ENCODE measurements around the gene TFCP2. TPM values are rescaled to one million over a fixed set of nuclear protein-coding genes. Genes with fewer than 3 reads are reported as not detected.

TFCP2 gene
- total RNA-seq, 1 donor from 2014 or later, result 22.4 TPM

DNA sequence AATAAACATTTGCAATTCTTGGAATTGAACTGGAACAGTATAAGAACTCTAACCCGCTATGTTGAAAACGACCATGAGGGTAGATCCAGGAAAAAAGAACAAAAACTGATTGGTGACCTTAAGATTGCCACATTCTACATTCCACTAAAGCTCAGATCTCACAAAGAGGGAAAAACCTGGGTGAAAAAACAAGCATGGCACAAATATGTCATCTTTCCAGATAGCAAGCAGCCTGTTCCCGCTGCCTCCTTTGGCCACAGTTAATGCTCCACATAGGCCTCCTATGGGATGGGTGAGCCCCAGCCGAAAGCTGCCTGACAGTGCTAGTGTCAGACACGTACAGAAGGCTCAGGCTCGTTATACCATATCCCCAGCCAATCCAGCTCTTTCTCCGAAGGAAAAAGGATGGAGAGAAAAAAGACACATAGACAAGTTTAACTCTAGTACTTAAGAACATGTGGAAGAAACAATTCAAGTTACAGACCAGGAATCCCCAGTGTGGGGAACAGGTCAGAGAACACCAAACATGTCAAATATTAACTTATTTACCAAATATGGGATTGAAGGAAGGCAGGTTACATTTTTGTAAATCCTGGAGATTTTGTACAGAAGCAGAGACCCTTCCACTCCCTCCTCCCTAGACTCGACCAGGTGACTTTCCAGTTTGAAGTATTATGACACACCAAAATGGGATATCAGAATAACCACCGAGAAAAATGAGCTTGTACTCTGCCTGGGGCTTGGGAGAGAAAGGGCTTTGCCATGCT lies 110.1 kb downstream of the TFCP2 start:
- H3K36me3 ChIP-seq (ENCODE audit: insufficient read depth, low read length), result peaks cover 66% of the 10 kb centered on the region
- H3K4me1 Mint-ChIP-seq (ENCODE audit: low read depth, unreplicated experiment), result no peaks in the 10 kb centered on the region
- H3K27me3 Mint-ChIP-seq (ENCODE audit: low read depth, unreplicated experiment), result no peaks in the 10 kb centered on the region
- FAIRE-seq (no peak), DNase-seq (ENCODE audit: low read depth) (no peak)
- H3K36me3 Mint-ChIP-seq (ENCODE audit: low read depth, unreplicated experiment), result peaks cover 24% of the 10 kb centered on the region
- no peak overlapping the region for H3K27ac Mint-ChIP-seq (ENCODE audit: unreplicated experiment)
- H3K9me3 Mint-ChIP-seq (ENCODE audit: unreplicated experiment), result no peaks in the 10 kb centered on the region
- no peak overlapping the region for H3K4me2 ChIP-seq (ENCODE audit: low read length)
- H3K27ac ChIP-seq (ENCODE audit: low read depth, low read length), result no peak overlapping the region
- no peaks in the 10 kb centered on the region for H3K4me1 ChIP-seq (ENCODE audit: insufficient read depth, low read length)
- no peak overlapping the region for H3K9ac ChIP-seq (ENCODE audit: low read length)
- H2AFZ ChIP-seq (ENCODE audit: low read depth, low read length), result no peak overlapping the region
- TF ChIP-seq, protein P1, sequence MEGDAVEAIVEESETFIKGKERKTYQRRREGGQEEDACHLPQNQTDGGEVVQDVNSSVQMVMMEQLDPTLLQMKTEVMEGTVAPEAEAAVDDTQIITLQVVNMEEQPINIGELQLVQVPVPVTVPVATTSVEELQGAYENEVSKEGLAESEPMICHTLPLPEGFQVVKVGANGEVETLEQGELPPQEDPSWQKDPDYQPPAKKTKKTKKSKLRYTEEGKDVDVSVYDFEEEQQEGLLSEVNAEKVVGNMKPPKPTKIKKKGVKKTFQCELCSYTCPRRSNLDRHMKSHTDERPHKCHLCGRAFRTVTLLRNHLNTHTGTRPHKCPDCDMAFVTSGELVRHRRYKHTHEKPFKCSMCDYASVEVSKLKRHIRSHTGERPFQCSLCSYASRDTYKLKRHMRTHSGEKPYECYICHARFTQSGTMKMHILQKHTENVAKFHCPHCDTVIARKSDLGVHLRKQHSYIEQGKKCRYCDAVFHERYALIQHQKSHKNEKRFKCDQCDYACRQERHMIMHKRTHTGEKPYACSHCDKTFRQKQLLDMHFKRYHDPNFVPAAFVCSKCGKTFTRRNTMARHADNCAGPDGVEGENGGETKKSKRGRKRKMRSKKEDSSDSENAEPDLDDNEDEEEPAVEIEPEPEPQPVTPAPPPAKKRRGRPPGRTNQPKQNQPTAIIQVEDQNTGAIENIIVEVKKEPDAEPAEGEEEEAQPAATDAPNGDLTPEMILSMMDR (IDR thresholded peaks at IDR 0.05; ENCODE audit: insufficient read depth, low read depth, low read length), result no peak
- no peak for TF ChIP-seq EZH2 (IDR thresholded peaks at IDR 0.05; ENCODE audit: insufficient read depth, low read length)
- peaks cover 17% of the 10 kb centered on the region for H4K20me1 ChIP-seq (ENCODE audit: insufficient read depth, low read length)
- H3K27me3 ChIP-seq (ENCODE audit: insufficient read depth, low read length), result no peaks in the 10 kb centered on the region
- H3K4me3 Mint-ChIP-seq (ENCODE audit: unreplicated experiment), result no peak overlapping the region
- H3K9me3 ChIP-seq (ENCODE audit: insufficient read depth, low read depth, low read length), result no peaks in the 10 kb centered on the region
- H3K79me2 ChIP-seq (ENCODE audit: insufficient read depth, low read length), result no peaks in the 10 kb centered on the region
- no peak overlapping the region for H3K4me3 ChIP-seq (ENCODE audit: insufficient read depth, low read depth, low read length)

DNA sequence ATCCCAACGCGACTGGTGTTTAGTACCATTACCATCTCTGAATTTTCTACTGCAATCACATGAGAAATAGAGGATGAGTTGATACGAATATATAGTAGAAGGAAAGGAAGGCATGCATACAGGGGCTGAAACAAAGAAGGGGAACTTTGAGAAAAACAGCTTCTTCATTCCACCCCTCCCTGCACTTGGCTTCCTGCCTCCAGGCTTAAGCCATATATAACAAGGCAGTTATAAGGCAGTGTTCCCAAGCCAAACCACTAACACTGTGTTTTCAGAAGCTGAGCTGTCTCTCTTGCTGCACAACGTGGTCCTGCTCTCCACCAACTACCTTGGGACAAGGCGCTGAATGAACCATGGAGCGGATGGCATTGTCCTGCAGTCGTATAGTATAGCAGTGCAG lies 113.8 kb downstream of the TFCP2 start:
- no peak overlapping the region for H3K4me3 Mint-ChIP-seq (ENCODE audit: unreplicated experiment)
- Histone ChIP-seq H4K20me1 (ENCODE audit: insufficient read depth, low read length) (peaks cover 18% of the 10 kb centered on the region), H3K27ac (ENCODE audit: low read depth, low read length) (no peak overlapping the region), H3K4me2 (ENCODE audit: low read length) (no peak overlapping the region), H3K79me2 (ENCODE audit: insufficient read depth, low read length) (no peaks in the 10 kb centered on the region), H2AFZ (ENCODE audit: low read depth, low read length) (no peak overlapping the region), H3K9ac (ENCODE audit: low read length) (no peak overlapping the region), H3K4me3 (ENCODE audit: insufficient read depth, low read depth, low read length) (no peak overlapping the region), H3K4me1 (ENCODE audit: insufficient read depth, low read length) (no peaks in the 10 kb centered on the region), H3K27me3 (ENCODE audit: insufficient read depth, low read length) (no peaks in the 10 kb centered on the region), H3K36me3 (ENCODE audit: insufficient read depth, low read length) (peaks cover 54% of the 10 kb centered on the region), H3K9me3 (ENCODE audit: insufficient read depth, low read depth, low read length) (no peaks in the 10 kb centered on the region)
- no peak for FAIRE-seq
- H3K36me3 Mint-ChIP-seq (ENCODE audit: low read depth, unreplicated experiment), result peaks cover 19% of the 10 kb centered on the region
- H3K9me3 Mint-ChIP-seq (ENCODE audit: unreplicated experiment), result no peaks in the 10 kb centered on the region
- no peak overlapping the region for H3K27ac Mint-ChIP-seq (ENCODE audit: unreplicated experiment)
- DNase-seq (ENCODE audit: low read depth), result no peak
- no peaks in the 10 kb centered on the region for H3K27me3 Mint-ChIP-seq (ENCODE audit: low read depth, unreplicated experiment)
- H3K4me1 Mint-ChIP-seq (ENCODE audit: low read depth, unreplicated experiment), result no peaks in the 10 kb centered on the region
- TF ChIP-seq EZH2 (IDR thresholded peaks at IDR 0.05; ENCODE audit: insufficient read depth, low read length), result no peak
- TF ChIP-seq, protein P1 (IDR thresholded peaks at IDR 0.05; ENCODE audit: insufficient read depth, low read depth, low read length), result no peak

DNA sequence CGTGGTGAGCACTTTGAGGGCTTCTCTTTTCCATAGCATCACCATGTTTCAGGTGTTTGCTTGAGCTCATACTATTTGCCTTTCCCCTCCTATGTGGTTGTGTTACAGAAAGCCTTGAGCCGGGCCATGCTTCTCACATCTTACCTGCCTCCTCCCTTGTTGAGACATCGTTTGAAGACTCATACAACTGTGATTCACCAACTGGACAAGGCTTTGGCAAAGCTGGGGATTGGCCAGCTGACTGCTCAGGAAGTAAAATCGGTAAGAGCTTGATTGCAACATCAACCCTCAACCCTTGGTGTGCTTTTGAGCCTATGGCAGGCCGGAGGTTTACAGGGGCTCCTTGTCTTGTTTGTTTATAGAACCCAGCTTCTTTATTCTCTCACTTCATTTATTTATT lies 116.7 kb downstream of the TFCP2 start:
- H3K27ac Mint-ChIP-seq (ENCODE audit: unreplicated experiment), result no peak overlapping the region
- no peaks in the 10 kb centered on the region for H3K27me3 ChIP-seq (ENCODE audit: insufficient read depth, low read length)
- H3K4me3 Mint-ChIP-seq (ENCODE audit: unreplicated experiment), result no peak overlapping the region
- TF ChIP-seq, protein P1 (IDR thresholded peaks at IDR 0.05; ENCODE audit: insufficient read depth, low read depth, low read length), result no peak
- no peak for TF ChIP-seq EZH2 (IDR thresholded peaks at IDR 0.05; ENCODE audit: insufficient read depth, low read length)
- no peaks in the 10 kb centered on the region for H3K9me3 Mint-ChIP-seq (ENCODE audit: unreplicated experiment)
- peaks cover 8% of the 10 kb centered on the region for H3K36me3 Mint-ChIP-seq (ENCODE audit: low read depth, unreplicated experiment)
- H3K4me1 ChIP-seq (ENCODE audit: insufficient read depth, low read length), result no peaks in the 10 kb centered on the region
- no peak overlapping the region for H3K9ac ChIP-seq (ENCODE audit: low read length)
- H3K79me2 ChIP-seq (ENCODE audit: insufficient read depth, low read length), result no peaks in the 10 kb centered on the region
- no peaks in the 10 kb centered on the region for H3K4me1 Mint-ChIP-seq (ENCODE audit: low read depth, unreplicated experiment)
- H3K9me3 ChIP-seq (ENCODE audit: insufficient read depth, low read depth, low read length), result no peaks in the 10 kb centered on the region
- no peak overlapping the region for H3K27ac ChIP-seq (ENCODE audit: low read depth, low read length)
- H3K4me3 ChIP-seq (ENCODE audit: insufficient read depth, low read depth, low read length), result no peak overlapping the region
- no peak overlapping the region for H3K4me2 ChIP-seq (ENCODE audit: low read length)
- H3K36me3 ChIP-seq (ENCODE audit: insufficient read depth, low read length), result peaks cover 35% of the 10 kb centered on the region
- DNase-seq (ENCODE audit: low read depth) (peak; percentile 29), FAIRE-seq (no peak)
- H4K20me1 ChIP-seq (ENCODE audit: insufficient read depth, low read length), result peaks cover 8% of the 10 kb centered on the region
- H3K27me3 Mint-ChIP-seq (ENCODE audit: low read depth, unreplicated experiment), result no peaks in the 10 kb centered on the region
- H2AFZ ChIP-seq (ENCODE audit: low read depth, low read length), result no peak overlapping the region

Data from astrocyte (in vitro differentiated cells and primary cell).